ENCODE data around the gene WNT2B.
"Not testable (repeated sequence)": the region's sequence is repeated elsewhere in the genome, so short reads cannot be mapped to it uniquely, and the experiment has no call there.

WNT2B gene

GRCh38 chr1:112508278-112509004 lies at the start of gene WNT2B:
Gene WNT2B (plus strand): TSS chr1:112508965. CDS start chr1:112509263, 298 bp downstream.
- peak; percentile 54 for DNase-seq

- no peak for DNase-seq
These were observed 48.1 kb upstream of the WNT2B start for GRCh38 chr1:112460615-112461014.

GRCh38 chr1:112461200-112461871 lies 47.4 kb upstream of the WNT2B start:
- no peak for DNase-seq

GRCh38 chr1:112462953-112463279 lies 45.8 kb upstream of the WNT2B start:
- DNase-seq: no peak

- no peak for DNase-seq
These were observed 44.3 kb upstream of the WNT2B start for GRCh38 chr1:112464501-112464900.

- DNase-seq: no peak
These were observed 43.6 kb upstream of the WNT2B start for GRCh38 chr1:112465122-112465521.

- DNase-seq: peak; percentile 95
These were observed 42.6 kb upstream of the WNT2B start for GRCh38 chr1:112466078-112466660.

GRCh38 chr1:112470324-112470723 lies 38.4 kb upstream of the WNT2B start:
- not testable (repeated sequence) for DNase-seq

GRCh38 chr1:112470966-112471365 lies 37.8 kb upstream of the WNT2B start:
- DNase-seq: no peak

GRCh38 chr1:112472142-112472541 lies 36.6 kb upstream of the WNT2B start:
- DNase-seq: no peak

- no peak for DNase-seq
These were observed 31.2 kb upstream of the WNT2B start for GRCh38 chr1:112477550-112477949.

- no peak for DNase-seq
These were observed 30.5 kb upstream of the WNT2B start for GRCh38 chr1:112478314-112478713.

GRCh38 chr1:112486063-112486462 lies 22.7 kb upstream of the WNT2B start:
- DNase-seq: not testable (repeated sequence)

- not testable (repeated sequence) for DNase-seq
These were observed 21.1 kb upstream of the WNT2B start for GRCh38 chr1:112487686-112488085.

GRCh38 chr1:112488141-112488540 lies 20.6 kb upstream of the WNT2B start:
- no peak for DNase-seq

- peak; percentile 28 for DNase-seq
These were observed 16.7 kb upstream of the WNT2B start for GRCh38 chr1:112492076-112492475.

- no peak for DNase-seq
These were observed 15.4 kb upstream of the WNT2B start for GRCh38 chr1:112493351-112493750.

GRCh38 chr1:112496290-112496689 lies 12.5 kb upstream of the WNT2B start:
- DNase-seq: no peak

GRCh38 chr1:112501810-112502641 lies 6.7 kb upstream of the WNT2B start:
- peak; percentile 72 for DNase-seq

- no peak for DNase-seq
These were observed 5.9 kb upstream of the WNT2B start for GRCh38 chr1:112502826-112503225.

- DNase-seq: no peak
These were observed 4.6 kb upstream of the WNT2B start for GRCh38 chr1:112504001-112504660.

GRCh38 chr1:112504661-112505399 lies 3.9 kb upstream of the WNT2B start:
- no peak for DNase-seq
